Activated CD8-positive, alpha-beta memory T cell treated with anti-CD3 and anti-CD28 coated beads, Interleukin-2, amount 10 ng/mL, durations not matched to agents 7 days and 5 days (primary cell): ENCODE results near the gene CXXC5. TPM values are rescaled to one million over a fixed set of nuclear protein-coding genes. Genes with fewer than 3 reads are reported as not detected.
A peak's percentile ranks its signal among the peaks of the same experiment; 100 is the strongest.

Source experiments
- ATAC-seq: fragments of 150-1000 bp; cut with Tn5 transposase; one replicate; pipeline ENCODE4 v1.10.0; 2021; ENCODE audit warnings: moderate library complexity
- CTCF ChIA-PET: fragments of 350-600 bp; sonication (Branson Sonifier 250); formaldehyde crosslinking; loops from one replicate; lab custom pipeline; 2021; ENCODE audit warnings: antibody characterized with exemption; lab: Charles Lee
- DNase-seq: peaks from one replicate; pipeline ENCODE4 v3.0.0-alpha.2; 2020
- H3K27ac Mint-ChIP-seq: one replicate; pipeline ENCODE4 v1.8.0; 2021; ENCODE audit warnings: mild to moderate bottlenecking, mixed read lengths
- H3K27me3 Mint-ChIP-seq: one replicate; pipeline ENCODE4 v1.8.0; 2021; ENCODE audit warnings: mixed read lengths
- H3K36me3 Mint-ChIP-seq: one replicate; pipeline ENCODE4 v1.8.0; 2021; ENCODE audit warnings: mild to moderate bottlenecking, mixed read lengths
- H3K4me1 Mint-ChIP-seq: one replicate; pipeline ENCODE4 v1.8.0; 2021; ENCODE audit warnings: mixed read lengths
- H3K4me3 Mint-ChIP-seq: one replicate; pipeline ENCODE4 v1.8.0; 2021; ENCODE audit warnings: mild to moderate bottlenecking, moderate library complexity, mixed read lengths
- H3K9me3 Mint-ChIP-seq: one replicate; pipeline ENCODE4 v1.8.0; 2022; ENCODE audit warnings: low read depth, mixed read lengths
- total RNA-seq, 2 experiments: library from RNA; stranded (reverse); gene quantifications; one replicate each; pipeline ENCODE4 v1.2.3, GENCODE V29; 2021

The CXXC5 gene
- total RNA-seq, 2 experiments from 2014 or later: 1.8 to 4.1 TPM

DNA sequence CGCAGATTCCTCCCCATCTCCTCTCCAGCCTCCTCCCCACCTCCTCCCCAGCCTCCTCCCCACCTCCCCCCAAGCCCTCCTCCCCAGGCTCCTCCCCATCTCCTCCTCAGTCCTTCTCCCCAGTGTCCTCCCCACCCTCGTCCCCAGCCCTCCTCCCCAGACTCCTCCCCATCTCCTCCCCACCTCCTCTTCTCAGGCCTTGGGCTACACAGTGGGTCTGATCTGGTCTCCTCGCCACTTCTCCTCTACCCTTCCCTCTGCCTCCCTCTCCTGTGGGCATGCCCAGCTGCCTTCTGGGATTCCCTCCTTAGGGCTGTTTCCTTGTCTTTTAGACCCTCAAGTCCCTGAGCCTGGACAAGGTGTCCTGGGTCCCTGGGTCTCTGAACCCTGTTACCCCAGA is 28.3 kb downstream of the CXXC5 start:
- Mint-ChIP-seq H3K27me3 (no peaks in the 10 kb centered on the region), H3K4me3 (no peak overlapping the region), H3K9me3 (no peaks in the 10 kb centered on the region), H3K4me1 (peaks cover 4% of the 10 kb centered on the region), H3K36me3 (no peaks in the 10 kb centered on the region), H3K27ac (no peak overlapping the region)
- CTCF ChIA-PET: interaction anchor here (1.2 to 1.9 kb wide), 2 partner anchors 40 to 42 kb away, joined by 4 to 6 read pairs; no protein-coding TSS in a partner anchor
- DNase-seq: no peak
- ATAC-seq: no peak

DNA sequence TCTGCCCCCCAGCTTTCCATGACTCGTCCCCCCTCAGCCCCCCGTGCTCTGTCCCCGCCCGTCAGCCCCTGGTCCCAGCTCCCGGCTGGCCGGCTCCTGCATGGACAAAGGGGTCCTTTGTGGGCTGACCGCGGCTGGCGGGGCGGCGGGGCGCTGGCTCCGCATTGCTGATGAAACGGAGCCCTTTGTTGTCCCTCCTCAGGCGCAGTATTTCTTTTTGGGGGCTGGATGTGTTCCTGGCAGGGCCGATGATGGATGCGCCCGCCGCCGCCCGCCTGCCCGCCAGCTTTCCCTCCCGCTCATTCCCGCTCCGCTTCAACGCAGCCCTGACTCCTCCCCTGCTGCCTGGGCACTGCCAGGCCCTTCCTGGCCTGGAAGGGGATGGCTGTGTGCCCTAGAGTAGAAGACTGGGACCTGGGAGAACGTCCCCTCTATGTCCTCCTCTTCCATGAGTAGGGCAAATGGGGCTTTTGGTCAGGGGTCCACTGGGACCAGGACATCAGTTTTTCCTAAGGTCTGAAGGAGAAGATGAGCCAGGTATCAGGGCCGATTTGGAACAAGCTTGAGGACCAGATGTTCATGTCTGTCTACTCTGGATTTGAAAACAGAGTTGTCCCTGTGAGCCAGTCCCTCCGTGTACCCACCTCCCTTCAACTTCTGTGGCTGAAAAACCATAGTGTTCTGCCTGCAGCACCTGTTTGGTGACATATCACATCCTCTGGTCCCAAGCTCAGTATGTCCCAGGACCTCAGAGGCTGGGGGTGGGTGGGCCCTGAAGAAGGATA is 29.0 kb downstream of the CXXC5 start:
- Mint-ChIP-seq H3K4me1 (peaks cover 2% of the 10 kb centered on the region), H3K27ac (no peak overlapping the region), H3K36me3 (no peaks in the 10 kb centered on the region), H3K27me3 (no peaks in the 10 kb centered on the region), H3K9me3 (no peaks in the 10 kb centered on the region), H3K4me3 (no peak overlapping the region)
- no peak for ATAC-seq
- DNase-seq: no peak
- CTCF ChIA-PET: interaction anchor here (1.9 kb wide), 1 partner anchor 43 kb away, joined by 6 read pairs; no protein-coding TSS in a partner anchor

DNA sequence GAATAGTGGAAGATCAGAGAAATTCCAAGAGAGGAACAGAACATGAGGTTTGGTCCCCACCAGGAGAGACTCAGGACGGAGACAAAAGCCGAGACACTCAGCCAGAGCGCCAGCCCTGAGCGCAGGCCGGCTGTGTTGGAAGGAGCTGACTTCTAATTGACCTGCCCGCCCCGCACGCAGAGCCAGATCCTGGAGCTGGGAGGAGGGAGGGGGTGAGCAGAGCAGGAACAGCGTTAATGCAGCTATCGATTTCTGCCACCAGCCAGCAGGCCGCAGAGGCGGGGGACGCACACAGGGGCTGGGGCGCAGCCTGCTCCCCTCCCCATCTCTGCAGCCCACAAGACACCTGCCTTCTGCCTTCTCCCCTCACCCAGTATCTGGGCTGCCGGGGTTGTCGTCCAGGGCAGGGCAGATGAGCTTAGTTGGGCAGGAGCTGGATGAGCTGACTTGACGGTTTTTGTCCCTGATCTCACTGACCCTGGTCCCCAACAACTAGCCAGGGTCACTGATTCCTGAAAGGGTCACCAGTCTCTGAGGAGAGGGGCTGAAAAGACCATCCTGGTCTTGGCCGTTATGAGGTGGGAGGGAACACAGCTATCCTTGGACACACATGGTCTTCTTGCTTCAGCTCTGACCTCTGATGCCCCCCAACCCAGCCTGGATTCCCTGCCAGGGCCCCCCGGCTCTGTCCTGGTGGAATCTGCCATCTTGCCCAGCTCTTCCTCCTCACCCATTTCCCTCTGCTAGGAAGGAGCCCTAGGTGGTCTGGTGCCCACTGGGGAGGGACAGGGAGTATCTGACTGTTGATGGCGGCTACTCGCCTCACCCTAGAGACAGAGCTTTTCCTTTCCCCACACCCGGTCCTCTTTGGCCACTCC is 29.8 kb downstream of the CXXC5 start:
- H3K27me3 Mint-ChIP-seq: no peaks in the 10 kb centered on the region
- H3K9me3 Mint-ChIP-seq: no peaks in the 10 kb centered on the region
- CTCF ChIA-PET: interaction anchor here (1.3 to 1.9 kb wide), 2 partner anchors 42 to 44 kb away, joined by 6 read pairs; no protein-coding TSS in a partner anchor
- DNase-seq (no peak), ATAC-seq (no peak)
- no peaks in the 10 kb centered on the region for H3K4me1 Mint-ChIP-seq
- H3K4me3 Mint-ChIP-seq: no peak overlapping the region
- H3K36me3 Mint-ChIP-seq: no peaks in the 10 kb centered on the region
- H3K27ac Mint-ChIP-seq: no peak overlapping the region

DNA sequence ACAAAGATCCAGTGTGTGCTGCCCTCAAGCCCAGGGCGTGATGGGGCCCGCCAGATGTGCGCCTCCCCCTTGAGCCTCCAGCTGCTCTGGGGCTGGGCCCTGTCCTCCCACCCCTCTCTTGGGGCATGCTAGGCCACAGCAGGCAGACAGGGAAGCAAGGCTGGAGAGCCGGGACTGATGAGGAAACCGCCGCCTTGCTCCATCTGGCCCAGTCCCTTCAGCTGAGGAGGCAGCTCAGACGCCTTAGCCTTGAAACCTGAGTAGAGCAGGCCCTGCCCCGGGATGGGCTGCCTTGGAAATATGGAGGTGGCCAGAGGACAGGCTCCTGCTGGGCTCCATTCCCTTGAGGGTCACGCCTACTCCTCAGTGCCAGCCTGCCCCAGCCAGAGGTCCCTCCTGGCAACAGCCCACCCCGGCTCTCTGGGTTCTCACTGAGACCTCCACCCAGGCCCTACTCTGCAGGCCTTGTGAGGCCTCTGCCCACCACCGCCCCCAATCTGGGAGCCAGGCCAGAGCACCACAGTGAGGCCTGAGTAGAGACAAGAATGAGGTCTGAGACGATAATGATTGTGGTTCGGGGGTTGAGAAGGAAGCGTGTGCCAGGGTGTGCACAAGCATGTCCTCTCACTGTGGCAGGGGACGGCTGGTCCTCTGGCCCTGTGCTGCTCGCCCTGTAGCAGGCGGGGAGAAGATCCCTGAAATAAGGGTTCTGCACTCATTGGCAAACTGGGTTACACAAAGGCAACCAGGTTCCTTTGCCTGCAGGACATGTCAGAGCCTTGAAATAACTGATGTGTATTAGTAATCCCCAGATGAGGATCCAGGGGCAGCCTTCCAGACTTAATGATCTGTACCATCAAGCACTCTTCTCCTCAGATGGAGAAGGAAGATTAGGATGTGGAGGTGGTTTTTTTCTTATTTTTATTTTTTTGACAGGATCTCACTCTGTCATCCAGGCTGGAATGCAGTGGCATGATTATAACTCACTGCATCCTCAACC is 30.9 kb downstream of the CXXC5 start:
- Mint-ChIP-seq H3K27me3 (no peaks in the 10 kb centered on the region), H3K36me3 (no peaks in the 10 kb centered on the region), H3K4me3 (no peak overlapping the region), H3K27ac (no peak overlapping the region), H3K4me1 (peaks cover 2% of the 10 kb centered on the region), H3K9me3 (no peaks in the 10 kb centered on the region)
- DNase-seq (no peak), ATAC-seq (no peak)
- CTCF ChIA-PET: interaction anchor here (1.3 kb wide), 1 partner anchor 43 kb away, joined by 6 read pairs; no protein-coding TSS in a partner anchor

DNA sequence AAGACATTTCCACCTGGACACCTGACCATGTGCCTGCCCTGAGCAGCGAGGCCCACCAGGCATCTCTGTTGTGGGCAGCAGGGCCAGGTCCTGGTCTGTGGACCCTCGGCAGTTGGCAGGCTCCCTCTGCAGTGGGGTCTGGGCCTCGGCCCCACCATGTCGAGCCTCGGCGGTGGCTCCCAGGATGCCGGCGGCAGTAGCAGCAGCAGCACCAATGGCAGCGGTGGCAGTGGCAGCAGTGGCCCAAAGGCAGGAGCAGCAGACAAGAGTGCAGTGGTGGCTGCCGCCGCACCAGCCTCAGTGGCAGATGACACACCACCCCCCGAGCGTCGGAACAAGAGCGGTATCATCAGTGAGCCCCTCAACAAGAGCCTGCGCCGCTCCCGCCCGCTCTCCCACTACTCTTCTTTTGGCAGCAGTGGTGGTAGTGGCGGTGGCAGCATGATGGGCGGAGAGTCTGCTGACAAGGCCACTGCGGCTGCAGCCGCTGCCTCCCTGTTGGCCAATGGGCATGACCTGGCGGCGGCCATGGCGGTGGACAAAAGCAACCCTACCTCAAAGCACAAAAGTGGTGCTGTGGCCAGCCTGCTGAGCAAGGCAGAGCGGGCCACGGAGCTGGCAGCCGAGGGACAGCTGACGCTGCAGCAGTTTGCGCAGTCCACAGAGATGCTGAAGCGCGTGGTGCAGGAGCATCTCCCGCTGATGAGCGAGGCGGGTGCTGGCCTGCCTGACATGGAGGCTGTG is 32.4 kb downstream of the CXXC5 start:
- Mint-ChIP-seq H3K4me3 (no peak overlapping the region), H3K9me3 (no peaks in the 10 kb centered on the region), H3K36me3 (no peaks in the 10 kb centered on the region), H3K4me1 (peaks cover 2% of the 10 kb centered on the region), H3K27ac (no peak overlapping the region), H3K27me3 (no peaks in the 10 kb centered on the region)
- no peak for DNase-seq
- CTCF ChIA-PET: no interaction called here
- ATAC-seq: no peak

DNA sequence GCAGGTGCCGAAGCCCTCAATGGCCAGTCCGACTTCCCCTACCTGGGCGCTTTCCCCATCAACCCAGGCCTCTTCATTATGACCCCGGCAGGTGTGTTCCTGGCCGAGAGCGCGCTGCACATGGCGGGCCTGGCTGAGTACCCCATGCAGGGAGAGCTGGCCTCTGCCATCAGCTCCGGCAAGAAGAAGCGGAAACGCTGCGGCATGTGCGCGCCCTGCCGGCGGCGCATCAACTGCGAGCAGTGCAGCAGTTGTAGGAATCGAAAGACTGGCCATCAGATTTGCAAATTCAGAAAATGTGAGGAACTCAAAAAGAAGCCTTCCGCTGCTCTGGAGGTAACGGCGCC is 32.9 kb downstream of the CXXC5 start:
- H3K4me1 Mint-ChIP-seq: peaks cover 2% of the 10 kb centered on the region
- no peaks in the 10 kb centered on the region for H3K27me3 Mint-ChIP-seq
- CTCF ChIA-PET: no interaction called here
- no peaks in the 10 kb centered on the region for H3K36me3 Mint-ChIP-seq
- H3K4me3 Mint-ChIP-seq: no peak overlapping the region
- no peak overlapping the region for H3K27ac Mint-ChIP-seq
- no peak for DNase-seq
- ATAC-seq: no peak
- no peaks in the 10 kb centered on the region for H3K9me3 Mint-ChIP-seq

DNA sequence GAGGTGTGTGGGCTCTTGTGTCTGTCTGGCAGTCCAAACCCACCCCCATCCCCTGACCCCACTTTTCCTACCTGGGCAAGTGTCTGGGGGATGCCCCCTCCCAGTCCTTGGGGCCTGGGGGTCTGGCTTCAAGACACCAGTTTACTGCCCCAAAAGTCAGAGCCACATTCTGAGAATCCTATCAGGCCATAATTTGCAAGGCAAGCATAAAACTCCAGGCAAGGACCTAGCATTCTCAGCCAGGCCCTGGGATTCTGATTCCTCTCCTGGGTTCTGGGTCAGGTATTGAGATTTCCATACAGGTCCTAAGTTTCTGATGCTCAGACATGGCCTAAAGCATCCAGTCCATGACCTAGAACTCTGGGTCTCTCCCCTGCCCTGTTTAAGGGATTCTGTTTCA is 33.3 kb downstream of the CXXC5 start:
- ATAC-seq: no peak
- CTCF ChIA-PET: no interaction called here
- H3K36me3 Mint-ChIP-seq: no peaks in the 10 kb centered on the region
- no peaks in the 10 kb centered on the region for H3K27me3 Mint-ChIP-seq
- peaks cover 2% of the 10 kb centered on the region for H3K4me1 Mint-ChIP-seq
- H3K27ac Mint-ChIP-seq: no peak overlapping the region
- no peak overlapping the region for H3K4me3 Mint-ChIP-seq
- DNase-seq: no peak
- no peaks in the 10 kb centered on the region for H3K9me3 Mint-ChIP-seq

DNA sequence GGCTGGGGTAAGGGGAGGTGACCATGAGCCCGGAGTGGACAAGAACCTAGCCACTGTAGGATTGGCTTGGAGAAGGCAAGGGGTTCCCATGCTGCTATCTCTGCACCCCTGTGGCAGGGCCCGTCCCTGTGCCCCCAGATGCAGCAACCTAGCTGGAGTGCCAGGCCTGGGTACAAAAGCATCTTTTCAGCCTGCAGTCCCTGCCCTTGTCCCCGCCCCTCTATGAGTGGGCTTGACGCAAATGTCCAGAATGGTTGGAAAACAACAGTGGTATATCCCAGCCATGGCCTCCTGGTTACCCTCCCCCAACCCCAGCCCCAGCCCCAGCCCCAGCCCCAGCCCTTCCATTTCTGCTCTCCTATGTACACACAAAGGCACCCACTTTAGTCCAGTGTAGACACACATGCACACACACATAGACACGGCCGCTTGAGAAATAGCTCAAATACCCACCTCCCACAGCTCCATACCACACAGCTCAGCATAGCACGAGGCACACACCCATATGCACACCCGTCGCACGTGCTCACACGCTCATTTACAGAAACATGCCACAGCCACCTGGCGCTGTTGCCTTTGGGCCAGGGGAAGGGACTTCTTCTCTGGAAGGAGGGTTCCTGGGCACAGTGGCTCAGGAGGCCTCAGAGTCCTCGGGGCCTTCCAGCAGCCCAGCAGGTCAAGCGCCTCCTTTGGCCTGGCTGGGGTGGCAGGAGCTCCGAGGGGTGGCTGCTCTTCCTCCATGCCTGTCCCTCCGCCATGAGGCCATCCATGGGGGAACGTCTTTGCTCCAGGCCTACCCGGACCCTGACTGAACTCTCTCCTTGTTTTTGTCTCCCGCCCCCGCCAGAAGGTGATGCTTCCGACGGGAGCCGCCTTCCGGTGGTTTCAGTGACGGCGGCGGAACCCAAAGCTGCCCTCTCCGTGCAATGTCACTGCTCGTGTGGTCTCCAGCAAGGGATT is 34.1 kb downstream of the CXXC5 start:
- Mint-ChIP-seq H3K4me1 (peaks cover 2% of the 10 kb centered on the region), H3K9me3 (no peaks in the 10 kb centered on the region), H3K4me3 (no peak overlapping the region), H3K27ac (peak overlapping the region; percentile 6), H3K36me3 (no peaks in the 10 kb centered on the region), H3K27me3 (no peaks in the 10 kb centered on the region)
- CTCF ChIA-PET: interaction anchor here (0.6 kb wide), 1 partner anchor 83 kb away, joined by 4 read pairs; no protein-coding TSS in a partner anchor
- no peak for ATAC-seq
- DNase-seq: no peak

DNA sequence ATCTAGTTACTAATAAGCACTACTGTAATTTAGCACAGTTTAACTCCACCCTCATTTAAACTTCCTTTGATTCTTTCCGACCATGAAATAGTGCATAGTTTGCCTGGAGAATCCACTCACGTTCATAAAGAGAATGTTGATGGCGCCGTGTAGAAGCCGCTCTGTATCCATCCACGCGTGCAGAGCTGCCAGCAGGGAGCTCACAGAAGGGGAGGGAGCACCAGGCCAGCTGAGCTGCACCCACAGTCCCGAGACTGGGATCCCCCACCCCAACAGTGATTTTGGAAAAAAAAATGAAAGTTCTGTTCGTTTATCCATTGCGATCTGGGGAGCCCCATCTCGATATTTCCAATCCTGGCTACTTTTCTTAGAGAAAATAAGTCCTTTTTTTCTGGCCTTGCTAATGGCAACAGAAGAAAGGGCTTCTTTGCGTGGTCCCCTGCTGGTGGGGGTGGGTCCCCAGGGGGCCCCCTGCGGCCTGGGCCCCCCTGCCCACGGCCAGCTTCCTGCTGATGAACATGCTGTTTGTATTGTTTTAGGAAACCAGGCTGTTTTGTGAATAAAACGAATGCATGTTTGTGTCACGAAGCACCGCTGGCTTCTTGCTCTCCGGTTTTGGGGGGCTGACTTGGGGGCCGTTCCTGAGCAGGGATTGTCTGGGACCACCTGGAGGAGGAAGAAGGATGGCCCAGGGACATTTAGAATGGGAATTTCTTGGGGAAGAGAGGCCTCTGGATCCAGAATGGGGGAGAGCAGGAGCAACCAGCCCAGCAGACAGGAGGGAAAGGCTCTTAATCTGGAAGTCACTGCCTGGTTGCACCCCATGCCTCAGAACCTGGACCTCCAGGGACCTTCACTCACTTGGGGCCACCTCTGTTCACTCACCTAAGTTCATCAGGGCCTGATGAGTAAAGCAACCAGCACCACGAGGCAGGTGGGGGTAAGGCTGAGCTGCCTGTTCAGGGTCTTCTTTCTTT is 35.4 kb downstream of the CXXC5 start:
- no peaks in the 10 kb centered on the region for H3K9me3 Mint-ChIP-seq
- CTCF ChIA-PET: interaction anchor here (1.6 to 2.8 kb wide), 3 partner anchors 48 to 104 kb away, joined by 3 to 12 read pairs (median 9); no protein-coding TSS in a partner anchor
- no peaks in the 10 kb centered on the region for H3K36me3 Mint-ChIP-seq
- H3K4me1 Mint-ChIP-seq: peaks cover 2% of the 10 kb centered on the region
- no peak for ATAC-seq
- no peaks in the 10 kb centered on the region for H3K27me3 Mint-ChIP-seq
- H3K4me3 Mint-ChIP-seq: no peak overlapping the region
- no peak for DNase-seq
- H3K27ac Mint-ChIP-seq: no peak overlapping the region

DNA sequence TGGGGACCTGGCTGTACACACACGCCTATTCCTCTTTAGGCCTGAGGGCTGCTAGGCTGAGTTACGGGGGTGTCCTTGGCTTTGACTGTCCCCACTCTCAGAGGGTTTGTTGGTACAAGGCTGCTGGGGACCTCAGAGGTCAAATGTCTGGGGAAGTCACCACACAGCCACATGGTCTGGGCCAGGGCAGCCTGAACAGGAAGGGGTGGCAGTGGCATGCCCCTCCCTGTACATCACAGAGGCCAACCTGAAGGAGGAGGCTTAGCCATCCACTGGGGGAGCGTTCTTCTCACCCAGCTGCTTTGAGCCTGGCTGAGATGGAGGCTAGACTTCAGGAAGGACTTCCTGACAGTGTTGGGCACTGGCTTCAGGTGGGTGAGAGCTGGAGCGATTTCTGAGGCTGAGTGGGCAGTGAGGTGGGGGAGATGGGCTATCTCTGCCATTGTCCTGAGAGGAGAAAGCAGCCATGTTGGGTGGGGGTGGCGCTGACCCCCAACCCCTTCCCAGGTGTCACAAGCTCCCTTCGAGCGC is 36.3 kb downstream of the CXXC5 start:
- H3K36me3 Mint-ChIP-seq: no peaks in the 10 kb centered on the region
- no peaks in the 10 kb centered on the region for H3K27me3 Mint-ChIP-seq
- DNase-seq (no peak), ATAC-seq (no peak)
- no peak overlapping the region for H3K27ac Mint-ChIP-seq
- CTCF ChIA-PET: interaction anchor here (0.8 to 2.8 kb wide), 4 partner anchors 9 to 103 kb away, joined by 3 to 12 read pairs (median 6); no protein-coding TSS in a partner anchor
- no peak overlapping the region for H3K4me3 Mint-ChIP-seq
- peaks cover 2% of the 10 kb centered on the region for H3K4me1 Mint-ChIP-seq
- no peaks in the 10 kb centered on the region for H3K9me3 Mint-ChIP-seq
